OCI-LY7 (cell line): ENCODE data around the gene MEMO1. TPM values are rescaled to one million over a fixed set of nuclear protein-coding genes. Genes with fewer than 3 reads are reported as not detected.
A peak's percentile ranks its signal among the peaks of the same experiment; 100 is the strongest.

Experiments used
- BruUV-seq: library from RNA; stranded (reverse); fragments of 400-500 nt; replicated peaks from 2 replicates; lab custom pipeline; 2021; lab: Mats Ljungman, UMichigan
- CTCF ChIA-PET: fragments of 300-600 bp; sonication (Branson Sonifier 250); formaldehyde crosslinking; loops from one replicate; lab custom pipeline; 2022; ENCODE audit warnings: antibody characterized with exemption; ENCODE audit not compliant: unreplicated experiment; lab: Charles Lee
- POLR2A ChIA-PET: fragments of 300-600 bp; sonication (Branson Sonifier 250); formaldehyde crosslinking; loops from one replicate; lab custom pipeline; 2022; ENCODE audit warnings: antibody characterized with exemption; lab: Charles Lee
- DNase-seq: peaks from one replicate; pipeline ENCODE4 v3.0.0-alpha.2; 2015; ENCODE audit warnings: low spot score
- H2AFZ ChIP-seq: fragments of 200-600 bp; sonication (generic), shearing (Covaris generic); 2 replicates; pipeline ENCODE4 v1.6.1; 2014; ENCODE audit warnings: mild to moderate bottlenecking, antibody characterized with exemption, low read length, moderate library complexity
- H3K27ac ChIP-seq: fragments of 200-600 bp; sonication (generic); 2 replicates; pipeline ENCODE4 v1.5.1; 2014; ENCODE audit warnings: mixed run types, low read depth, mild to moderate bottlenecking, moderate library complexity, low read length, inconsistent platforms; ENCODE audit not compliant: poor library complexity, severe bottlenecking
- H3K36me3 ChIP-seq: fragments of 200-600 bp; sonication (generic); 2 replicates; pipeline ENCODE4 v1.6.1; 2014; ENCODE audit warnings: mild to moderate bottlenecking, antibody characterized with exemption, low read length, moderate library complexity, mixed read lengths; ENCODE audit not compliant: insufficient read depth
- H3K4me1 ChIP-seq: fragments of 200-600 bp; sonication (generic); 2 replicates; pipeline ENCODE4 v1.5.1; 2014; ENCODE audit warnings: mild to moderate bottlenecking, low read length; ENCODE audit not compliant: insufficient read depth, poor library complexity, severe bottlenecking
- H3K4me2 ChIP-seq: fragments of 200-600 bp; sonication (generic); 2 replicates; pipeline ENCODE4 v1.6.1; 2014; ENCODE audit warnings: mild to moderate bottlenecking, low read length
- H3K4me3 ChIP-seq: fragments of 200-600 bp; sonication (generic); 2 replicates; pipeline ENCODE4 v1.5.1; 2014; ENCODE audit warnings: mild to moderate bottlenecking, low read depth, low read length; ENCODE audit not compliant: poor library complexity, severe bottlenecking
- H3K79me2 ChIP-seq: fragments of 200-600 bp; sonication (generic); 2 replicates; pipeline ENCODE4 v1.6.1; 2016; ENCODE audit warnings: low read depth, mild to moderate bottlenecking, low read length, moderate library complexity, mixed read lengths; ENCODE audit not compliant: insufficient read depth
- H3K9me2 ChIP-seq: fragments of 200-600 bp; sonication (generic); 2 replicates; pipeline ENCODE4 v1.6.1; 2016; ENCODE audit warnings: mild to moderate bottlenecking, low read length, mixed read lengths; ENCODE audit not compliant: insufficient read depth
- H3K9me3 ChIP-seq: fragments of 200-600 bp; sonication (generic); 2 replicates; pipeline ENCODE4 v1.6.1; 2014; ENCODE audit warnings: mild to moderate bottlenecking, mixed run types, low read length, mixed read lengths
- H4K20me1 ChIP-seq: fragments of 200-600 bp; sonication (generic); 2 replicates; pipeline ENCODE4 v1.6.1; 2014; ENCODE audit warnings: mild to moderate bottlenecking, antibody characterized with exemption, low read length, moderate library complexity, mixed read lengths; ENCODE audit not compliant: insufficient read depth
- CTCF ChIP-seq: fragments of 200-600 bp; sonication (generic); conservative IDR thresholded peaks from 2 replicates; pipeline ENCODE4 v1.5.1; 2014; ENCODE audit warnings: mild to moderate bottlenecking, antibody characterized with exemption, low read length, moderate library complexity, mixed read lengths
- EZH2phosphoT487 ChIP-seq: fragments of 200-600 bp; sonication (generic); IDR thresholded peaks from 2 replicates; pipeline ENCODE4 v1.6.1; 2018; ENCODE audit warnings: low read depth, borderline replicate concordance, mild to moderate bottlenecking, mixed run types, antibody characterized with exemption, low read length, moderate library complexity, mixed read lengths
- intact Hi-C: fragments of 100-400 bp; cut with micrococcal nuclease; formaldehyde crosslinking; loops from one replicate; pipeline ENCODE4 v1.10.0; 2022; ENCODE audit not compliant: unreplicated experiment
- total RNA-seq, 2 experiments: library from RNA; depleted of rRNA in 1 of 2; stranded (reverse); fragments of >200 nt in 1 of 2; shearing (Covaris generic) in 1 of 2; gene quantifications; 2 replicates each; pipeline ENCODE4 v1.2.3, GENCODE V29; 2014 to 2022

Gene MEMO1
- total RNA-seq, 2 experiments from 2014 or later, result 24.0 to 54.0 TPM

GRCh38 chr2:31823558-31823957 is 187.2 kb downstream of the MEMO1 start:
- no peaks in the 10 kb centered on the region for H4K20me1 ChIP-seq
- no peak for DNase-seq
- H3K4me3 ChIP-seq, result no peak overlapping the region
- ChIA-PET CTCF (no interaction called here), POLR2A (no interaction called here)
- no peaks in the 10 kb centered on the region for H3K36me3 ChIP-seq
- no peak for TF ChIP-seq EZH2phosphoT487
- no peak for TF ChIP-seq CTCF
- H2AFZ ChIP-seq, result no peak overlapping the region
- intact Hi-C loops, result no loop called here
- no peak overlapping the region for H3K4me2 ChIP-seq
- H3K9me2 ChIP-seq, result no peaks in the 10 kb centered on the region
- H3K27ac ChIP-seq, result no peak overlapping the region
- H3K9me3 ChIP-seq, result no peaks in the 10 kb centered on the region; the same call in 1 of the 2 replicates
- no TSS peak for BruUV-seq
- no peaks in the 10 kb centered on the region for H3K79me2 ChIP-seq
- no peaks in the 10 kb centered on the region for H3K4me1 ChIP-seq

- Histone ChIP-seq H3K4me1 (no peaks in the 10 kb centered on the region), H3K79me2 (no peaks in the 10 kb centered on the region), H3K27ac (no peak overlapping the region), H3K9me3 (no peaks in the 10 kb centered on the region; the same call in 1 of the 2 replicates), H3K9me2 (no peaks in the 10 kb centered on the region), H3K4me3 (no peak overlapping the region), H4K20me1 (no peaks in the 10 kb centered on the region), H3K4me2 (no peak overlapping the region), H2AFZ (no peak overlapping the region), H3K36me3 (no peaks in the 10 kb centered on the region)
- POLR2A ChIA-PET, result no interaction called here
- intact Hi-C loops, result no loop called here
- no peak for DNase-seq
- TF ChIP-seq EZH2phosphoT487, result no peak
- 0 out of 2 replicates have a peak, but pooled peaks have one; percentile 19 for TF ChIP-seq CTCF
- CTCF ChIA-PET, result no interaction called here
- no TSS peak for BruUV-seq
Observed at GRCh38 chr2:31822587-31822986, 188.2 kb downstream of the MEMO1 start.

Other genes with a start within 250 kb of the MEMO1 start
- 47.9 and 52.4 TPM in 2 replicates for gene DPY30, start 28.8 kb upstream of the MEMO1 start, total RNA-seq (2014; rRNA removed; shearing (Covaris generic))
- gene DPY30, start 28.8 kb upstream of the MEMO1 start, total RNA-seq (2022), result 61.4 and 65.0 TPM in 2 replicates
- 24.5 and 26.4 TPM in 2 replicates for gene SPAST, start 52.5 kb upstream of the MEMO1 start, total RNA-seq (2014; rRNA removed; shearing (Covaris generic))
- 30.0 and 33.6 TPM in 2 replicates for gene SPAST, start 52.5 kb upstream of the MEMO1 start, total RNA-seq (2022)
- 5.4 and 8.9 TPM in 2 replicates for gene SLC30A6, start 154.9 kb upstream of the MEMO1 start, total RNA-seq (2014; rRNA removed; shearing (Covaris generic))
- 16.6 and 17.0 TPM in 2 replicates for gene SLC30A6, start 154.9 kb upstream of the MEMO1 start, total RNA-seq (2022)